Measurements from ENCODE around the gene KHK.
"Not testable (repeated sequence)": the region's sequence is repeated elsewhere in the genome, so short reads cannot be mapped to it uniquely, and the experiment has no call there.

KHK gene

GRCh38 chr2:27059141-27059820 lies 27.3 kb upstream of the KHK start:
- no peak for DNase-seq (ENCODE audit: low read depth in 2 of 2, low spot score in 1 of 2)

- DNase-seq (ENCODE audit: low read depth in 2 of 2, low spot score in 1 of 2) = no peak
Observed at GRCh38 chr2:27060323-27060722, 26.2 kb upstream of the KHK start.

- no peak for DNase-seq (ENCODE audit: low read depth in 2 of 2, low spot score in 1 of 2)
Observed at GRCh38 chr2:27065128-27065527, 21.4 kb upstream of the KHK start.

GRCh38 chr2:27067385-27067784 lies 19.2 kb upstream of the KHK start:
- DNase-seq (ENCODE audit: low read depth in 2 of 2, low spot score in 1 of 2) = no peak

GRCh38 chr2:27069436-27069835 lies 17.1 kb upstream of the KHK start:
- no peak for DNase-seq (ENCODE audit: low read depth in 2 of 2, low spot score in 1 of 2)

- DNase-seq (ENCODE audit: low read depth in 2 of 2, low spot score in 1 of 2) = no peak
Observed at GRCh38 chr2:27069961-27070618, 16.5 kb upstream of the KHK start.

- no peak for DNase-seq (ENCODE audit: low read depth in 2 of 2, low spot score in 1 of 2)
Observed at GRCh38 chr2:27070653-27071276, 15.8 kb upstream of the KHK start.

GRCh38 chr2:27071277-27071989 lies 15.1 kb upstream of the KHK start, which contains the start of gene OST4:
TSS of gene OST4 (minus strand) at chr2:27071654.
- DNase-seq (ENCODE audit: low read depth in 2 of 2, low spot score in 1 of 2) = peak; percentile 75 to 78

- DNase-seq (ENCODE audit: low read depth in 2 of 2, low spot score in 1 of 2) = no peak
Observed at GRCh38 chr2:27071990-27072830, 14.4 kb upstream of the KHK start.

- no peak for DNase-seq (ENCODE audit: low read depth in 2 of 2, low spot score in 1 of 2)
Observed at GRCh38 chr2:27072920-27073319, 13.7 kb upstream of the KHK start.

- DNase-seq (ENCODE audit: low read depth in 2 of 2, low spot score in 1 of 2) = no peak
Observed at GRCh38 chr2:27073782-27074181, 12.8 kb upstream of the KHK start.

- no peak for DNase-seq (ENCODE audit: low read depth in 2 of 2, low spot score in 1 of 2)
Observed at GRCh38 chr2:27074738-27075565, 11.6 kb upstream of the KHK start.

- not testable (repeated sequence) for DNase-seq (ENCODE audit: low read depth in 2 of 2, low spot score in 1 of 2)
Observed at GRCh38 chr2:27075566-27075871, 11.1 kb upstream of the KHK start.

GRCh38 chr2:27076323-27076722 lies 10.2 kb upstream of the KHK start:
- DNase-seq (ENCODE audit: low read depth in 2 of 2, low spot score in 1 of 2) = no peak

GRCh38 chr2:27077231-27077630 lies 9.3 kb upstream of the KHK start:
- no peak for DNase-seq (ENCODE audit: low read depth in 2 of 2, low spot score in 1 of 2)

GRCh38 chr2:27078267-27079194 lies 8.0 kb upstream of the KHK start, which contains the start of gene EMILIN1:
TSS of gene EMILIN1 (plus strand) at chr2:27078615. CDS start at chr2:27079066, 451 bp downstream.
- DNase-seq (ENCODE audit: low read depth in 2 of 2, low spot score in 1 of 2) = no peak

GRCh38 chr2:27079233-27080139 lies 7.1 kb upstream of the KHK start:
- DNase-seq (ENCODE audit: low read depth in 2 of 2, low spot score in 1 of 2) = no peak

- no peak for DNase-seq (ENCODE audit: low read depth in 2 of 2, low spot score in 1 of 2)
Observed at GRCh38 chr2:27080140-27080469, 6.5 kb upstream of the KHK start.

Measured in stimulated activated CD8-positive, alpha-beta memory T cell treated with anti-CD3 and anti-CD28 coated beads, Interleukin-4, amount 100 ng/mL, for 4 hours (primary cell).